Measurements from ENCODE around the gene KIF26B. TPM values are rescaled to one million over a fixed set of nuclear protein-coding genes. Genes with fewer than 3 reads are reported as not detected.

Gene KIF26B
- total RNA-seq, 2 experiments from 2014 or later, result not detected

GRCh38 chr1:245412306-245412705, 257.5 kb downstream of the KIF26B start:
- no peaks in the 10 kb centered on the region for H3K79me2 ChIP-seq (ENCODE audit: insufficient read depth, low read depth, low read length)
- no peaks in the 10 kb centered on the region for H3K4me1 ChIP-seq (ENCODE audit: insufficient read depth, low read length, poor library complexity, severe bottlenecking)
- no peaks in the 10 kb centered on the region for H3K36me3 ChIP-seq (ENCODE audit: insufficient read depth, low read length)
- H2AFZ ChIP-seq (ENCODE audit: low read length), result no peak overlapping the region
- POLR2A ChIA-PET, result interaction anchor here (0.6 to 1.7 kb wide), 3 partner anchors 9 to 757 kb away, joined by 3 to 4 read pairs (median 3); no protein-coding TSS in a partner anchor
- no TSS peak for BruUV-seq (replicated peaks)
- no peaks in the 10 kb centered on the region for H3K9me2 ChIP-seq (ENCODE audit: insufficient read depth, low read length)
- TF ChIP-seq CTCF (conservative IDR thresholded peaks at IDR 0.05; ENCODE audit: low read length), result no peak
- no peak for TF ChIP-seq EZH2phosphoT487 (IDR thresholded peaks at IDR 0.05; ENCODE audit: borderline replicate concordance, low read depth, low read length)
- H3K4me2 ChIP-seq (ENCODE audit: low read length), result no peak overlapping the region
- no peaks in the 10 kb centered on the region for H3K9me3 ChIP-seq (ENCODE audit: low read length)
- CTCF ChIA-PET (ENCODE audit: unreplicated experiment), result no interaction called here
- H3K27ac ChIP-seq (ENCODE audit: low read depth, low read length, poor library complexity, severe bottlenecking), result no peak overlapping the region
- intact Hi-C loops (cut with micrococcal nuclease; ENCODE audit: unreplicated experiment), result no loop called here
- no peaks in the 10 kb centered on the region for H4K20me1 ChIP-seq (ENCODE audit: insufficient read depth, low read length)
- DNase-seq (ENCODE audit: low spot score), result no peak
- no peak overlapping the region for H3K4me3 ChIP-seq (ENCODE audit: low read depth, low read length, poor library complexity, severe bottlenecking)

DNA sequence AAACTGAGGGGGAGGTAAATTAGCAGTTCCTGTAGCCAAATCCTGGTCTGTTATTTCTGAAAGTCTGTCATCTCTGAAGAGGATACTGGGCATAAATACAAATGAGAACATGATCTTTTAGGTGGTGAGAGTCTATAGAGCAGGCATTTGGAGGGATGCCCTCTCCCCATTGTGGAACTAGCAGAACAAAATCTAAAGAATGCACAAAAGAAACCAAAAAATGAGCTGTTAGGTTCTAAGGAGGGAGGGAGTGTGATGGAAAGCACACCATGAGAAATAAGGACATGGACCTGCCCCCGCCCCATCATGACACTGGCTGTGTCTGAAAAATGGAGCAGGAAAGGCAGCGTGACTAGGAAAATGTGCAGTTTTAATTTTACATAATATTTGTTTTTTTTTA, 262.0 kb downstream of the KIF26B start:
- intact Hi-C loops (cut with micrococcal nuclease; ENCODE audit: unreplicated experiment), result no loop called here
- DNase-seq (ENCODE audit: low spot score), result no peak
- BruUV-seq (replicated peaks), result no TSS peak
- Histone ChIP-seq H3K9me3 (ENCODE audit: low read length) (no peaks in the 10 kb centered on the region), H3K9me2 (ENCODE audit: insufficient read depth, low read length) (no peaks in the 10 kb centered on the region), H3K79me2 (ENCODE audit: insufficient read depth, low read depth, low read length) (no peaks in the 10 kb centered on the region), H3K36me3 (ENCODE audit: insufficient read depth, low read length) (no peaks in the 10 kb centered on the region), H4K20me1 (ENCODE audit: insufficient read depth, low read length) (no peaks in the 10 kb centered on the region), H3K27ac (ENCODE audit: low read depth, low read length, poor library complexity, severe bottlenecking) (no peak overlapping the region), H3K4me1 (ENCODE audit: insufficient read depth, low read length, poor library complexity, severe bottlenecking) (no peaks in the 10 kb centered on the region), H2AFZ (ENCODE audit: low read length) (no peak overlapping the region), H3K4me2 (ENCODE audit: low read length) (no peak overlapping the region), H3K4me3 (ENCODE audit: low read depth, low read length, poor library complexity, severe bottlenecking) (no peak overlapping the region)
- ChIA-PET CTCF (ENCODE audit: unreplicated experiment) (no interaction called here), POLR2A (no interaction called here)
- TF ChIP-seq CTCF (conservative IDR thresholded peaks at IDR 0.05; ENCODE audit: low read length) (no peak), EZH2phosphoT487 (IDR thresholded peaks at IDR 0.05; ENCODE audit: borderline replicate concordance, low read depth, low read length) (no peak)

- Histone ChIP-seq H2AFZ (ENCODE audit: low read length) (no peak overlapping the region), H3K36me3 (ENCODE audit: insufficient read depth, low read length) (no peaks in the 10 kb centered on the region), H3K27ac (ENCODE audit: low read depth, low read length, poor library complexity, severe bottlenecking) (no peak overlapping the region), H3K9me2 (ENCODE audit: insufficient read depth, low read length) (no peaks in the 10 kb centered on the region), H3K4me2 (ENCODE audit: low read length) (no peak overlapping the region), H3K4me3 (ENCODE audit: low read depth, low read length, poor library complexity, severe bottlenecking) (no peak overlapping the region), H3K9me3 (ENCODE audit: low read length) (no peaks in the 10 kb centered on the region), H3K4me1 (ENCODE audit: insufficient read depth, low read length, poor library complexity, severe bottlenecking) (no peaks in the 10 kb centered on the region), H4K20me1 (ENCODE audit: insufficient read depth, low read length) (no peaks in the 10 kb centered on the region), H3K79me2 (ENCODE audit: insufficient read depth, low read depth, low read length) (no peaks in the 10 kb centered on the region)
- no peak for TF ChIP-seq CTCF (conservative IDR thresholded peaks at IDR 0.05; ENCODE audit: low read length)
- TF ChIP-seq EZH2phosphoT487 (IDR thresholded peaks at IDR 0.05; ENCODE audit: borderline replicate concordance, low read depth, low read length), result no peak
- BruUV-seq (replicated peaks), result no TSS peak
- DNase-seq (ENCODE audit: low spot score), result no peak
- ChIA-PET CTCF (ENCODE audit: unreplicated experiment) (no interaction called here), POLR2A (no interaction called here)
- intact Hi-C loops (cut with micrococcal nuclease; ENCODE audit: unreplicated experiment), result no loop called here
Measured at GRCh38 chr1:245418077-245418476, 263.3 kb downstream of the KIF26B start.

Measured in OCI-LY7 (cell line).